OCI-LY1 (cell line): Measurements from ENCODE around the gene DDX53.

Experiments
- CTCF ChIP-seq: fragments of 200-600 bp; sonication (generic), shearing (Covaris generic); IDR thresholded peaks from 2 replicates; pipeline ENCODE4 v1.5.1; 2017; ENCODE audit warnings: mild to moderate bottlenecking, antibody characterized with exemption, low read length, moderate library complexity, mixed read lengths
- EZH2 ChIP-seq: fragments of 200-600 bp; sonication (generic), shearing (Covaris generic); IDR thresholded peaks from 2 replicates; pipeline ENCODE4 v1.8.0; 2017; ENCODE audit warnings: borderline replicate concordance, mixed run types, mild to moderate bottlenecking, antibody characterized with exemption, low read length, moderate library complexity, mixed read lengths

GRCh38 chrX:23003116-23003515, 3.4 kb downstream of the DDX53 start:
- TF ChIP-seq CTCF (no peak), EZH2 (no peak)
